ENCODE results near the gene MSLN. TPM values are rescaled to one million over a fixed set of nuclear protein-coding genes. Genes with fewer than 3 reads are reported as not detected.

The MSLN gene
- total RNA-seq, 4 donors from 2014 or later, result 1.1 to 4.3 (median 4.0) TPM; not detected in 1

GRCh38 chr16:807347-808084 is 47.0 kb downstream of the MSLN start:
- TF ChIP-seq POLR2A (IDR thresholded peaks at IDR 0.05), result peak in 1 of 2 donors; percentile 37
- TF ChIP-seq, protein P1, sequence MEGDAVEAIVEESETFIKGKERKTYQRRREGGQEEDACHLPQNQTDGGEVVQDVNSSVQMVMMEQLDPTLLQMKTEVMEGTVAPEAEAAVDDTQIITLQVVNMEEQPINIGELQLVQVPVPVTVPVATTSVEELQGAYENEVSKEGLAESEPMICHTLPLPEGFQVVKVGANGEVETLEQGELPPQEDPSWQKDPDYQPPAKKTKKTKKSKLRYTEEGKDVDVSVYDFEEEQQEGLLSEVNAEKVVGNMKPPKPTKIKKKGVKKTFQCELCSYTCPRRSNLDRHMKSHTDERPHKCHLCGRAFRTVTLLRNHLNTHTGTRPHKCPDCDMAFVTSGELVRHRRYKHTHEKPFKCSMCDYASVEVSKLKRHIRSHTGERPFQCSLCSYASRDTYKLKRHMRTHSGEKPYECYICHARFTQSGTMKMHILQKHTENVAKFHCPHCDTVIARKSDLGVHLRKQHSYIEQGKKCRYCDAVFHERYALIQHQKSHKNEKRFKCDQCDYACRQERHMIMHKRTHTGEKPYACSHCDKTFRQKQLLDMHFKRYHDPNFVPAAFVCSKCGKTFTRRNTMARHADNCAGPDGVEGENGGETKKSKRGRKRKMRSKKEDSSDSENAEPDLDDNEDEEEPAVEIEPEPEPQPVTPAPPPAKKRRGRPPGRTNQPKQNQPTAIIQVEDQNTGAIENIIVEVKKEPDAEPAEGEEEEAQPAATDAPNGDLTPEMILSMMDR (IDR thresholded peaks at IDR 0.05), result no peak
- DNase-seq (ENCODE audit: low spot score in 2 of 2), result peak; percentile 84 to 99
- intact Hi-C loops (cut with DNase I; ENCODE audit: low total_unique reads), result no loop called here
- H3K4me3 ChIP-seq (ENCODE audit: low read depth, poor library complexity, severe bottlenecking), result peak overlapping the region; percentile 53
- WGBS, 2 donors, result 1 to 39% methylated on average over 40 to 48 of the region's 80 CpGs

DNA sequence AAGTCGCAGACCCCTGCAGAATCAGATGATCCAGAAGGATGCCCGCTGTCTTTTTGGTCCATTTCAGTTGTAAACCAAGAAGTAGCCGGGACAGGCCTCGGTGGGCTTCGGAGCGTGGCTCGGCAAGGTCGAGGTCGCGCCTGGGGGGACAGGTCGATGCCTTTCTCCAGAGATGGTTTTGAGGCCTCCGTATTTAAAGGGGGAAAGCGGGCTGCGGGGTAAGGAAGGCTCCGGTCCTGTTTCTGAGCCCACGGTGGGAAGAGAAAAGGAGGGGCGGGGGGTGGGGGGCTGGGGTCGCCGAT is 47.5 kb downstream of the MSLN start:
- H3K4me3 ChIP-seq (ENCODE audit: low read depth, poor library complexity, severe bottlenecking), result peak overlapping the region; percentile 29
- no peak for TF ChIP-seq POLR2A (IDR thresholded peaks at IDR 0.05)
- TF ChIP-seq, protein P1 (IDR thresholded peaks at IDR 0.05), result no peak
- no peak for DNase-seq (ENCODE audit: low spot score in 2 of 2)
- WGBS, 2 donors, result 6 to 45% methylated on average over 19 of the region's 19 CpGs
- intact Hi-C loops (cut with DNase I; ENCODE audit: low total_unique reads), result no loop called here

DNA sequence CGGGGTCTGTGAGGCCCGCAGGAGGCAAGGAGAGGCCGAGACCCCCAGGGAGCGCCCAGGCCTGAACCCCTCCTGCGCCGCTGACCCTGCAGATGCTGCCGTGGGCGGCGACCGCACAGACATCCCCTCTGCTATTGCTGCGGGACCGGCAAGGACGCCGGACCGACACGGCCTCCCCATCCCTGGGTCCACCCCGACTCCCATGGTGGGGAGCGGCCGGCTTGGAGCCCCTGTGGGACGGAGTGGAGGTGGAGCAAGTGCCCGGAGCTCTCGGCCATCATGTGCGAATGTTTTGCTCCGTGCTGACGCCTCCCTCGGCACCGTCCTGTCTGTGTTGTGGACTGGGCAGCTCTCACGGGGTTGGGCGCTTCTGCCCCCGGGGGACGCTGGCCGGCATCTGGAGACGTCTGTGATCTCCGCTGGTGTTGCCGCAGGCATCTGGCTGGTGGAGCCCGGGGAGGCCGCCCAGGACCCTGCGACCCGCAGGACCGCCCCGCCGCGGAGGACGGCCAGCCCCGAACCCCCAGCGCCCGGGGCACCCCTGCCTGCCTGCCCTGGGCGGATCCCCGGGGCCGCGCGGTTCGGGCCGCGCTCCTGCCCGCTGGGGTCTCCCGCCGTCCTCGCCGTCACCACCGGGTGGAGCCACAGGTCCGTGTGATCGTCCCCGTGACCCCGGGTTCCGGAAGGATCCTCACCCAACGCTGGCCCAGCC is 52.8 kb downstream of the MSLN start:
- no peak for DNase-seq (ENCODE audit: low spot score in 2 of 2)
- WGBS, 2 donors, result 17 to 20% methylated on average over 31 to 38 of the region's 67 CpGs
- TF ChIP-seq, protein P1 (IDR thresholded peaks at IDR 0.05), result no peak
- intact Hi-C loops (cut with DNase I; ENCODE audit: low total_unique reads), result no loop called here
- no peak overlapping the region for H3K4me3 ChIP-seq (ENCODE audit: low read depth, poor library complexity, severe bottlenecking)

DNA sequence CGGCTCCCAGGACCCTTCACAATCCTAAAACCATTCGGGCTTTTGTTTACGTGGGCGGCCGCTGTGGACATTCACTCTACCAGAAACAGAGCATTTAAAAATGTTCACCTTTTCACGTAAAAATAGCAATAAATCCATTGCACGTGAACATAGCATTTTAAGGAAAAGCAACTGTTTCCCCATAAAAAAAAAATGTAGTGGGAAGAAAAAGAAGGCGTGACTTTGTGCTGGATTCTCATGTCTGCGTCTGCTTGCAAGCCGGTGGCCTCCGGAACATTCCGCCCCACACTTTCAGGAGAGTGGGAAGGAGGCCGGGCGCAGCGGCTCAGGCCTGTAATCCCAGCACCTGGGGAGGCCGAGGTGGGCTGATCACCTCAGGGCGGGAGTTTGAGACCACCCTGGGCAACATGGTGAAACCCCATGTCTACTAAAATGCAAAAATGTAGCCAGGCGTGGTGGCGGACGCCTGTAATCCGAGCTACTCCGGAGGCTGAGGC is 53.4 kb downstream of the MSLN start:
- no peak for TF ChIP-seq POLR2A (IDR thresholded peaks at IDR 0.05)
- TF ChIP-seq, protein P1 (IDR thresholded peaks at IDR 0.05), result no peak
- WGBS, 2 donors, result 52 to 63% methylated on average over 22 of the region's 22 CpGs
- no peak overlapping the region for H3K4me3 ChIP-seq (ENCODE audit: low read depth, poor library complexity, severe bottlenecking)
- intact Hi-C loops (cut with DNase I; ENCODE audit: low total_unique reads), result no loop called here
- DNase-seq (ENCODE audit: low spot score in 2 of 2), result no peak

DNA sequence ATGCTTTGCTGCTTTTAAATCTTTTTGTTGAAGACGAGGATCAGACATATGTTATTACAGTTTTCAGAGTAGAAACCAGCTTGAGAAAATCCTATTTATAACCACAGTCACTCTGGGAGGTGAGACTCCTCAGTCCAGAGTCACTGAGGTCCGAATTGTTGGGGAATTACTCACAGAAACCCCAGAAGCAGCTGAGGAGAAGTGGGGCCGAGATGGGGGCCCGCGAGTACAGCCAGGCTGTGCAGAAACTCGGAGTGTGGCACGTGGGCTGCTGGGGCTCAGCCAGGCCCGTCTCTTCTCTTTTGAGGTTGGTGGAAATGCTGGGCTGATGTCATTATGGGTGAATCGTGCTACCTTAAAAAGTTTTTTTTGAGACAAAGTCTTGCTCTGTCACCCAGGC is 54.4 kb downstream of the MSLN start:
- 69 to 72% methylated on average over 9 of the region's 9 CpGs for WGBS, 2 donors
- H3K4me3 ChIP-seq (ENCODE audit: low read depth, poor library complexity, severe bottlenecking), result no peak overlapping the region
- intact Hi-C loops (cut with DNase I; ENCODE audit: low total_unique reads), result no loop called here
- TF ChIP-seq, protein P1 (IDR thresholded peaks at IDR 0.05), result no peak
- no peak for TF ChIP-seq POLR2A (IDR thresholded peaks at IDR 0.05)
- DNase-seq (ENCODE audit: low spot score in 2 of 2), result no peak

All from lower leg skin (tissue), 4 donors.